Activated CD4-positive, alpha-beta T cell treated with anti-CD3 and anti-CD28 coated beads, Interleukin-2, Interleukin-6, amounts not matched to agents 100 ng/mL and 50 ng/mL, durations not matched to agents 16 hours and 8 hours (primary cell): ENCODE results near the gene HUNK.
"Not testable (repeated sequence)": the region's sequence is repeated elsewhere in the genome, so short reads cannot be mapped to it uniquely, and the experiment has no call there.

Source experiments
- DNase-seq: peaks from one replicate; pipeline ENCODE4 v3.0.0-alpha.2; 2020

HUNK gene

GRCh38 chr21:31872452-31873274 is at the start of gene HUNK:
TSS of gene HUNK (plus strand) at chr21:31873020. CDS start at chr21:31873675, 655 bp downstream.
- DNase-seq, result peak; percentile 19

- no peak for DNase-seq
These were observed 42.9 kb upstream of the HUNK start for GRCh38 chr21:31829736-31830472.

GRCh38 chr21:31830701-31831100 is 42.1 kb upstream of the HUNK start:
- no peak for DNase-seq

- DNase-seq, result no peak
These were observed 35.8 kb upstream of the HUNK start for GRCh38 chr21:31837041-31837440.

- no peak for DNase-seq
These were observed 35.0 kb upstream of the HUNK start for GRCh38 chr21:31837618-31838390.

GRCh38 chr21:31838586-31839355 is 34.0 kb upstream of the HUNK start:
- no peak for DNase-seq

- no peak for DNase-seq
These were observed 28.6 kb upstream of the HUNK start for GRCh38 chr21:31844206-31844605.

- no peak for DNase-seq
These were observed 27.6 kb upstream of the HUNK start for GRCh38 chr21:31845151-31845729.

- no peak for DNase-seq
These were observed 26.1 kb upstream of the HUNK start for GRCh38 chr21:31846690-31847089.

GRCh38 chr21:31847761-31848160 is 25.1 kb upstream of the HUNK start:
- no peak for DNase-seq

GRCh38 chr21:31848326-31848985 is 24.4 kb upstream of the HUNK start:
- no peak for DNase-seq

GRCh38 chr21:31850886-31851285 is 21.9 kb upstream of the HUNK start:
- no peak for DNase-seq

- DNase-seq, result no peak
These were observed 17.6 kb upstream of the HUNK start for GRCh38 chr21:31855180-31855579.

- no peak for DNase-seq
These were observed 15.7 kb upstream of the HUNK start for GRCh38 chr21:31857096-31857495.

GRCh38 chr21:31857631-31858030 is 15.2 kb upstream of the HUNK start:
- DNase-seq, result not testable (repeated sequence)

- DNase-seq, result no peak
These were observed 12.0 kb upstream of the HUNK start for GRCh38 chr21:31860851-31861250.

- DNase-seq, result no peak
These were observed 10.7 kb upstream of the HUNK start for GRCh38 chr21:31862078-31862477.

- DNase-seq, result no peak
These were observed 7.3 kb upstream of the HUNK start for GRCh38 chr21:31865429-31865970.

- DNase-seq, result peak; percentile 77
These were observed 6.7 kb upstream of the HUNK start for GRCh38 chr21:31866077-31866511.

GRCh38 chr21:31869750-31870149 is 3.1 kb upstream of the HUNK start:
- DNase-seq, result no peak

GRCh38 chr21:31870472-31871193 is 2.2 kb upstream of the HUNK start:
- DNase-seq, result no peak
